Calu3 (cell line): Measurements from ENCODE around the gene KLHL5. TPM values are rescaled to one million over a fixed set of nuclear protein-coding genes. Genes with fewer than 3 reads are reported as not detected.
A peak's percentile ranks its signal among the peaks of the same experiment; 100 is the strongest.

Experiments used
- Bru-seq: library from RNA; stranded (reverse); fragments of 400-500 nt; gene quantifications from one replicate; lab custom pipeline; 2021; lab: Mats Ljungman, UMichigan
- BruChase-seq, 2 experiments: library from RNA; stranded (reverse); fragments of 400-500 nt; gene quantifications; one replicate each; lab custom pipeline; 2021; lab: Mats Ljungman, UMichigan
- BruUV-seq: library from RNA; stranded (reverse); fragments of 400-500 nt; replicated peaks from 2 replicates; lab custom pipeline; 2021; lab: Mats Ljungman, UMichigan
- CTCF ChIA-PET: fragments of 300-600 bp; sonication (Branson Sonifier 250); formaldehyde crosslinking; loops from one replicate; lab custom pipeline; 2022; ENCODE audit warnings: antibody characterized with exemption; lab: Charles Lee
- DNase-seq: peaks from one replicate; pipeline ENCODE4 v3.0.0; 2022
- H3K27ac Mint-ChIP-seq: one replicate; pipeline ENCODE4 v1.8.0; 2022; ENCODE audit warnings: mixed read lengths; ENCODE audit not compliant: unreplicated experiment
- H3K27me3 Mint-ChIP-seq: one replicate; pipeline ENCODE4 v1.8.0; 2022; ENCODE audit warnings: mixed read lengths; ENCODE audit not compliant: unreplicated experiment
- H3K36me3 Mint-ChIP-seq: one replicate; pipeline ENCODE4 v1.8.0; 2022; ENCODE audit warnings: mild to moderate bottlenecking, moderate library complexity, mixed read lengths; ENCODE audit not compliant: insufficient read depth, unreplicated experiment
- H3K4me1 Mint-ChIP-seq: one replicate; pipeline ENCODE4 v1.8.0; 2022; ENCODE audit warnings: mild to moderate bottlenecking, low read depth, mixed read lengths; ENCODE audit not compliant: unreplicated experiment
- H3K4me3 Mint-ChIP-seq: one replicate; pipeline ENCODE4 v1.8.0; 2022; ENCODE audit warnings: mild to moderate bottlenecking, low read depth, moderate library complexity, mixed read lengths; ENCODE audit not compliant: unreplicated experiment
- H3K9me3 Mint-ChIP-seq: one replicate; pipeline ENCODE4 v1.8.0; 2022; ENCODE audit warnings: low read depth, mixed read lengths; ENCODE audit not compliant: unreplicated experiment
- intact Hi-C: fragments of 100-400 bp; cut with micrococcal nuclease; formaldehyde crosslinking; loops from one replicate; pipeline ENCODE4 v1.10.0; 2022; ENCODE audit not compliant: unreplicated experiment
- long read RNA-seq: library from polyadenylated mRNA; stranded (forward); transcript quantifications from one replicate; pipeline ENCODE4 v2.0.0, GENCODE V29; 2022
- total RNA-seq: library from RNA; stranded (reverse); gene quantifications from 2 replicates; pipeline ENCODE4 v1.2.3, GENCODE V29; 2022
- TF ChIP-seq, protein P1 (sequence below): fragments of 200-600 bp; IDR thresholded peaks from one replicate; pipeline ENCODE4 v1.8.0; 2022; ENCODE audit warnings: antibody characterized with exemption; ENCODE audit not compliant: unreplicated experiment

The KLHL5 gene, protein sequence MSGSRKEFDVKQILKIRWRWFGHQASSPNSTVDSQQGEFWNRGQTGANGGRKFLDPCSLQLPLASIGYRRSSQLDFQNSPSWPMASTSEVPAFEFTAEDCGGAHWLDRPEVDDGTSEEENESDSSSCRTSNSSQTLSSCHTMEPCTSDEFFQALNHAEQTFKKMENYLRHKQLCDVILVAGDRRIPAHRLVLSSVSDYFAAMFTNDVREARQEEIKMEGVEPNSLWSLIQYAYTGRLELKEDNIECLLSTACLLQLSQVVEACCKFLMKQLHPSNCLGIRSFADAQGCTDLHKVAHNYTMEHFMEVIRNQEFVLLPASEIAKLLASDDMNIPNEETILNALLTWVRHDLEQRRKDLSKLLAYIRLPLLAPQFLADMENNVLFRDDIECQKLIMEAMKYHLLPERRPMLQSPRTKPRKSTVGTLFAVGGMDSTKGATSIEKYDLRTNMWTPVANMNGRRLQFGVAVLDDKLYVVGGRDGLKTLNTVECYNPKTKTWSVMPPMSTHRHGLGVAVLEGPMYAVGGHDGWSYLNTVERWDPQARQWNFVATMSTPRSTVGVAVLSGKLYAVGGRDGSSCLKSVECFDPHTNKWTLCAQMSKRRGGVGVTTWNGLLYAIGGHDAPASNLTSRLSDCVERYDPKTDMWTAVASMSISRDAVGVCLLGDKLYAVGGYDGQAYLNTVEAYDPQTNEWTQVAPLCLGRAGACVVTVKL
- 38.9 and 57.4 TPM in 2 replicates for total RNA-seq
- Bru-seq, nascent RNA, result percentile 80 among the genes with signal in this experiment
- BruChase-seq, experiment 1, labeled RNA remaining after a 6-hour chase, result percentile 83 among the genes with signal in this experiment
- BruChase-seq, experiment 2, labeled RNA remaining after a 2-hour chase, result percentile 74 among the genes with signal in this experiment
- long read RNA-seq, transcript KLHL5-201 (12 exons, 3,425 nt), result minor isoform, 7 of 64 reads
- long read RNA-seq, transcript KLHL5-205 (11 exons, 2,926 nt), result major isoform, 41 of 64 reads
- long read RNA-seq, partial matches to known transcripts, result 3 of 64 reads
- long read RNA-seq, other reads (novel, unspliced or antisense), result 13 of 64 reads

- no peaks in the 10 kb centered on the region for H3K36me3 Mint-ChIP-seq
- BruUV-seq, result no TSS peak
- no peak for DNase-seq
- CTCF ChIA-PET, result no interaction called here
- H3K4me3 Mint-ChIP-seq, result no peak within 1 kb of the TSS
- TF ChIP-seq, protein P1, sequence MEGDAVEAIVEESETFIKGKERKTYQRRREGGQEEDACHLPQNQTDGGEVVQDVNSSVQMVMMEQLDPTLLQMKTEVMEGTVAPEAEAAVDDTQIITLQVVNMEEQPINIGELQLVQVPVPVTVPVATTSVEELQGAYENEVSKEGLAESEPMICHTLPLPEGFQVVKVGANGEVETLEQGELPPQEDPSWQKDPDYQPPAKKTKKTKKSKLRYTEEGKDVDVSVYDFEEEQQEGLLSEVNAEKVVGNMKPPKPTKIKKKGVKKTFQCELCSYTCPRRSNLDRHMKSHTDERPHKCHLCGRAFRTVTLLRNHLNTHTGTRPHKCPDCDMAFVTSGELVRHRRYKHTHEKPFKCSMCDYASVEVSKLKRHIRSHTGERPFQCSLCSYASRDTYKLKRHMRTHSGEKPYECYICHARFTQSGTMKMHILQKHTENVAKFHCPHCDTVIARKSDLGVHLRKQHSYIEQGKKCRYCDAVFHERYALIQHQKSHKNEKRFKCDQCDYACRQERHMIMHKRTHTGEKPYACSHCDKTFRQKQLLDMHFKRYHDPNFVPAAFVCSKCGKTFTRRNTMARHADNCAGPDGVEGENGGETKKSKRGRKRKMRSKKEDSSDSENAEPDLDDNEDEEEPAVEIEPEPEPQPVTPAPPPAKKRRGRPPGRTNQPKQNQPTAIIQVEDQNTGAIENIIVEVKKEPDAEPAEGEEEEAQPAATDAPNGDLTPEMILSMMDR, result no peak
- peaks cover 21% of the 10 kb centered on the region for H3K4me1 Mint-ChIP-seq
- H3K9me3 Mint-ChIP-seq, result no peaks in the 10 kb centered on the region
- no peak within 1 kb of the TSS for H3K27ac Mint-ChIP-seq
- intact Hi-C loops, result no loop called here
- no peaks in the 10 kb centered on the region for H3K27me3 Mint-ChIP-seq
Observed at GRCh38 chr4:39062094-39062769, at the start of gene KLHL5. TSS of gene KLHL5 (plus strand) at chr4:39062232. CDS start at chr4:39062653, 421 bp downstream.

DNA sequence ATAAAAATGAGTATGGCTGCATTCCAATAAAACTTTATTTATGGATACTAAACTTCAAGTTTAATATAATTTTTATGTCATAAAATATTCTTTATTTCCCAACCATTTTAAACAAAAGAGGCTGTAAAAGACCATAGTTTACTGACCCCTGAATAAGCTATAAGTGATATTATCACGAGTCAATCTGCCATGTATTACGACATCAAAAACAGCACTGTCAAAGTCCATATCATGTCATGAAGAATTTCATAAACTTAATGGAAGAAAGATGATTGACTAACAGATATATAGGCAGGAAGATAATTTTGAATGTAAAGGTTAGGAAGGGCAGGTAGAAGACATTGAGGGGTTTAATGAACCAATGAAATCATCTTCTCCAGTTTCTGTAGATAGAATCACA lies 48.0 kb upstream of the KLHL5 start:
- H3K9me3 Mint-ChIP-seq, result peaks cover 4% of the 10 kb centered on the region
- no peak overlapping the region for H3K4me3 Mint-ChIP-seq
- peaks cover 2% of the 10 kb centered on the region for H3K4me1 Mint-ChIP-seq
- H3K27ac Mint-ChIP-seq, result no peak overlapping the region
- DNase-seq, result no peak
- intact Hi-C loops, result no loop called here
- CTCF ChIA-PET, result no interaction called here
- TF ChIP-seq, protein P1, result no peak
- H3K27me3 Mint-ChIP-seq, result no peaks in the 10 kb centered on the region
- BruUV-seq, result no TSS peak
- no peaks in the 10 kb centered on the region for H3K36me3 Mint-ChIP-seq

DNA sequence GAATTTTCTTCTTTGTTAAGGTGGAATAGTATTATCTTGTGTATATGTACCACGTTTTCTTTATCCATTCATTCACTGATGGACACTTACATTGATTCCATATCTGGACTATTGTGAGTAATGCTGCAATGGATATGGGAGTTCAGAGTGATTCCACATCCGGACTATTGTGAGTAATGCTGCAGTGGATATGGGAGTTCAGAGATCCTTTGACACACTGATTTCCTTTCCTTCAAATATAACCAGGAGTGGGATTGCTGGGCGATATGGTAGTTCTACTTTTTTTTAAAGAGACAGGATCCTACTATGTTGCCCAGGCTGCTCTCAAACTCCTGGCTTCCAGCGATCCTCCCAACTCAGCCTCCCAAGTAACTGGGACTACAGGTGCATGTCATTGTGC lies 41.9 kb upstream of the KLHL5 start:
- H3K36me3 Mint-ChIP-seq, result no peaks in the 10 kb centered on the region
- H3K27me3 Mint-ChIP-seq, result no peaks in the 10 kb centered on the region

More for the DNA sequence above, 41.9 kb upstream of the KLHL5 start:
- BruUV-seq, result no TSS peak
- TF ChIP-seq, protein P1, result no peak
- Mint-ChIP-seq H3K4me3 (no peak overlapping the region), H3K27ac (no peak overlapping the region), H3K4me1 (peaks cover 9% of the 10 kb centered on the region), H3K9me3 (peaks cover 4% of the 10 kb centered on the region)
- DNase-seq, result no peak
- intact Hi-C loops, result no loop called here
- CTCF ChIA-PET, result no interaction called here
